GM12891 (cell line): ENCODE results near the gene NUMB.

Source experiments
- POLR2A ChIP-seq: IDR thresholded peaks from 2 replicates; pipeline ENCODE4 v1.6.1; 2011; ENCODE audit warnings: low read depth, low read length, control low read depth
- TAF1 ChIP-seq: IDR thresholded peaks from 2 replicates; pipeline ENCODE4 v1.6.1; 2011; ENCODE audit warnings: low read depth, low read length, control low read depth

- TF ChIP-seq POLR2A (no peak), TAF1 (no peak)
Observed at GRCh38 chr14:73245480-73246325, 212.6 kb downstream of the NUMB start.
